ENCODE data around the gene HYAL2.
A peak's percentile ranks its signal among the peaks of the same experiment; 100 is the strongest.

The HYAL2 gene

DNA sequence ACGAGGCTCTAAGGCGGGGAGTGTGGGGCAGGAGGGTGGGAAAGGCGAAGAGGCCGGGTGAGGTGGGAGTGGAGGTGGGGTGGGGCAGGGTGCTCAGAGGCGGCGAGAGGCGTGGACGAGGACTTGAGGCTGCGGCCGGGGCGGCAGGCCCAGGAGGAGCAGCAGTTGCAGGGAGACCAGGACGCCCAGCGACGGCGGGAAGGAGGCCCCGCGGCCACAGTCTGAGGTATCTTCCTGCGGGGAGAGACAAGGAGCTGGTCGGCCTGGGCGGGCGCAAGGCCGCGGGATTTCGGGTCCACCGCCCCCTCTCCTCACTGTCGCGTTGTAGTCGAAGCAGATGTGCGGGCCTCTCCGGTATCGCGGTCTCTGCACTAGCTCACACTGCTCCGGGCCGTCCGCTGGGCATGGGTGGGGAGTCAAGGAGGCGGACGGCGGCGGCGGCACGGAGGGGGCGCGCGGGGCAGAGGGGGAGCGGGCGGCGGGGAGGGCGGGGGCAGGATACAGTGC lies 42.1 kb upstream of the HYAL2 start:
- TF ChIP-seq, protein P1, sequence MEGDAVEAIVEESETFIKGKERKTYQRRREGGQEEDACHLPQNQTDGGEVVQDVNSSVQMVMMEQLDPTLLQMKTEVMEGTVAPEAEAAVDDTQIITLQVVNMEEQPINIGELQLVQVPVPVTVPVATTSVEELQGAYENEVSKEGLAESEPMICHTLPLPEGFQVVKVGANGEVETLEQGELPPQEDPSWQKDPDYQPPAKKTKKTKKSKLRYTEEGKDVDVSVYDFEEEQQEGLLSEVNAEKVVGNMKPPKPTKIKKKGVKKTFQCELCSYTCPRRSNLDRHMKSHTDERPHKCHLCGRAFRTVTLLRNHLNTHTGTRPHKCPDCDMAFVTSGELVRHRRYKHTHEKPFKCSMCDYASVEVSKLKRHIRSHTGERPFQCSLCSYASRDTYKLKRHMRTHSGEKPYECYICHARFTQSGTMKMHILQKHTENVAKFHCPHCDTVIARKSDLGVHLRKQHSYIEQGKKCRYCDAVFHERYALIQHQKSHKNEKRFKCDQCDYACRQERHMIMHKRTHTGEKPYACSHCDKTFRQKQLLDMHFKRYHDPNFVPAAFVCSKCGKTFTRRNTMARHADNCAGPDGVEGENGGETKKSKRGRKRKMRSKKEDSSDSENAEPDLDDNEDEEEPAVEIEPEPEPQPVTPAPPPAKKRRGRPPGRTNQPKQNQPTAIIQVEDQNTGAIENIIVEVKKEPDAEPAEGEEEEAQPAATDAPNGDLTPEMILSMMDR (conservative IDR thresholded peaks at IDR 0.05) = no peak
- peak overlapping the region; percentile 44; the same call in 1 of the 2 replicates for H3K27ac ChIP-seq

GRCh38 chr3:50359760-50360110 lies 37.2 kb upstream of the HYAL2 start:
- TF ChIP-seq, protein P1 (conservative IDR thresholded peaks at IDR 0.05) = no peak
- peak overlapping the region; percentile 94 for H3K27ac ChIP-seq

DNA sequence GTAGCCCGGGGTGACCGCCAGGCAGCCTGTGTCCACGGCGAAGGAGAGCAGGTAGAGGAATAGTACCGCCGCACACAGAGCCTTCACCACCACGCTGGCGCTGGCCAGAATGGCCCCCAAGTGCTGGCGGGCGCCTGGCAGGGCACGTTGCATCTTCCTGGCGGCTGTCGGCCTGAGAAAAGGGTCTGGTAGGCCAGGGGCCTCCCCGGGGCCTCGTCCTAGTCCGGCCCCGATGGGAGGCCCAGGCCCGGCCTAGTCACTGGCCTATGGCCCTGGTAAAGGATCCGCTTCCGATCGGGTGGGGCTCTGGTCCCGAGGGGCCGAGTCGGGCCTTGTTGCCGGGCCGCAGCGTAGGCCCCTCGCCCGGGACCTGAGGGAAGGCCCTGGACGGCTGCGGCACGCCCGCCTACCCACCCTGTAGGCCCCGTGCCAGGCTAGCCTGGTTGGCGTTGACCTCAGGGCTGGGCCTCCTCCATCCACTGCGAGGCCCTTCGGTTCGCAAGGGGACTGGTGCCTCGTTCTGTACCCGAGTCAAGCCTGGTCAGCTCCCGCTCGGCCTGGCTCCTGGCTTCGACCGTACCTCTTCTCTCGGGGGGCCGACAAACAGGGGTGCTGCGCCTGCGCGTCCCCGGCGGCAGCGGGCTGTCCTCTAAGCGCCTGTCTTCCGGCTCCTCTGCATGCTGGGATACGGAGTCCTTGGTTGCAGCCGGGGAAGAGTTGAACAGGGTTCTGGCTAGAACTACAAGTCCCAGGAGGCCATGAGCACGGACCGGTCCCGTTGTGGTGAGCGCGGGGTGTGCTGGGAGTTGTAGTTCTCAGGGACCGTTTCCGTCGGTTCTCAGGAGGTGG lies 36.6 kb upstream of the HYAL2 start, which contains the start of gene TMEM115:
Gene TMEM115, minus strand, starts transcription at position 611 of the 849 bp plus-strand sequence. Its CDS starts 458 bp downstream, at position 153.
- H3K27ac ChIP-seq = peak within 1 kb of the TSS; percentile 94
- TF ChIP-seq, protein P1 (conservative IDR thresholded peaks at IDR 0.05) = no peak

GRCh38 chr3:50358355-50358910 lies 35.9 kb upstream of the HYAL2 start:
- TF ChIP-seq, protein P1 (conservative IDR thresholded peaks at IDR 0.05) = no peak
- peak overlapping the region; percentile 94 for H3K27ac ChIP-seq

DNA sequence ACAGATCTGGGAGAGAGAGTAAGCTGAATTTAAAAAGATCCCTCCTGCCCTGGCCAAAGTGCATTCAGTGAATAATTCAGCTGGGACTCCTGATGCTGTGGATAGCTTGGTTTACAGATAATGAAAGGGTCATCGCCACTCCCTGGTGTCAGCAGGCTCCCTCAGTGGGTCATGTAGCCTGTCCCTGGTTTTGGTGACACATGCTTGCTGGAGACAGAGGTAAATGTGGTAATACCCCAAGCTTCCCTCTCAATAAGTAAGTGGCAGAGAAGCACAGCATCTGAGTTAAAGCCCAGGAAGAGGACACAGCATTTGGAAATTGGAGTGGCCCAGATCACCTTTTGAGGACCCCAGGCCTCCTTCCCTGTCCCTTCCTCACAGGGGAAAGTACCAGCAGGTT lies 34.9 kb upstream of the HYAL2 start:
- H3K27ac ChIP-seq = peak overlapping the region; percentile 94
- TF ChIP-seq, protein P1 (conservative IDR thresholded peaks at IDR 0.05) = no peak

GRCh38 chr3:50356553-50356952 lies 34.0 kb upstream of the HYAL2 start:
- TF ChIP-seq, protein P1 (conservative IDR thresholded peaks at IDR 0.05) = 0 out of 2 replicates have a peak, but pooled peaks have one; percentile 2
- peak overlapping the region; percentile 94; the same call in 1 of the 2 replicates for H3K27ac ChIP-seq

GRCh38 chr3:50355829-50356552 lies 33.4 kb upstream of the HYAL2 start:
- TF ChIP-seq, protein P1 (conservative IDR thresholded peaks at IDR 0.05) = 0 out of 2 replicates have a peak, but pooled peaks have one; percentile 10
- peak overlapping the region; percentile 94; the same call in 1 of the 2 replicates for H3K27ac ChIP-seq
